HCT116 (cell line): ENCODE results near the gene MYPN.

Source experiments
- EZH2 ChIP-seq: fragments of 200-600 bp; sonication (generic); IDR thresholded peaks from 2 replicates; pipeline ENCODE4 v1.6.1; 2017; ENCODE audit warnings: antibody characterized with exemption, mixed run types
- EZH2phosphoT487 ChIP-seq: fragments of 200-600 bp; IDR thresholded peaks from 2 replicates; pipeline ENCODE4 v1.6.1; 2018; ENCODE audit warnings: antibody characterized with exemption, borderline replicate concordance
- RAD21 ChIP-seq: IDR thresholded peaks from 2 replicates; pipeline ENCODE4 v1.6.1; 2012; ENCODE audit warnings: low read depth, mild to moderate bottlenecking
- ZFX ChIP-seq: fragments of 450-650 bp; IDR thresholded peaks from 2 replicates; pipeline ENCODE4 v1.6.1; 2017
- TF ChIP-seq, protein P1 (sequence below), 3 experiments: fragments of 200-600 bp in 1 of 3; sonication (generic) in 1 of 3; IDR thresholded peaks in 2 of 3; conservative IDR thresholded peaks in 1 of 3; 2 replicates each; pipeline ENCODE4 v1.5.1; 2012 to 2017; ENCODE audit warnings: low read depth in 2 of 3, low read length in 2 of 3, antibody characterized with exemption in 1 of 3, borderline replicate concordance in 1 of 3, control low read depth in 1 of 3, mild to moderate bottlenecking in 1 of 3, mixed read lengths in 1 of 3, mixed run types in 1 of 3, moderate library complexity in 1 of 3; ENCODE audit not compliant: insufficient read depth in 1 of 3

DNA sequence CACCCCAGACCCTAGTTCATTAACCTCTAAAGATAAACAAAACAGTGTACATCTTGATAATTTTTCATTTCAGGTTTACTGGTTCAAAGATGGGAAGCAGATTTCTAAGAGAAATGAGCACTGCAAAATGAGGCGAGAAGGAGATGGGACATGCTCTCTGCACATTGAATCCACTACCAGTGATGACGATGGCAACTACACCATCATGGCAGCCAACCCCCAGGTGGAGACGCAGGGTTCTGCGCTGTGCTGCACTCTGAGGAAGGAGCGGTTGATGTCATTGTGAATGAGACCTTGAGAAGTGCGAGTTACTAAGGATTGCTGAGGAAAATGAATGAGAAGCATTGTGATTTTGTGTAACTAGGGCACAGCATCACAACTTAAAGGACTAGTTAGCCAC lies 85.0 kb downstream of the MYPN start:
- no peak for TF ChIP-seq EZH2
- TF ChIP-seq, protein P1, sequence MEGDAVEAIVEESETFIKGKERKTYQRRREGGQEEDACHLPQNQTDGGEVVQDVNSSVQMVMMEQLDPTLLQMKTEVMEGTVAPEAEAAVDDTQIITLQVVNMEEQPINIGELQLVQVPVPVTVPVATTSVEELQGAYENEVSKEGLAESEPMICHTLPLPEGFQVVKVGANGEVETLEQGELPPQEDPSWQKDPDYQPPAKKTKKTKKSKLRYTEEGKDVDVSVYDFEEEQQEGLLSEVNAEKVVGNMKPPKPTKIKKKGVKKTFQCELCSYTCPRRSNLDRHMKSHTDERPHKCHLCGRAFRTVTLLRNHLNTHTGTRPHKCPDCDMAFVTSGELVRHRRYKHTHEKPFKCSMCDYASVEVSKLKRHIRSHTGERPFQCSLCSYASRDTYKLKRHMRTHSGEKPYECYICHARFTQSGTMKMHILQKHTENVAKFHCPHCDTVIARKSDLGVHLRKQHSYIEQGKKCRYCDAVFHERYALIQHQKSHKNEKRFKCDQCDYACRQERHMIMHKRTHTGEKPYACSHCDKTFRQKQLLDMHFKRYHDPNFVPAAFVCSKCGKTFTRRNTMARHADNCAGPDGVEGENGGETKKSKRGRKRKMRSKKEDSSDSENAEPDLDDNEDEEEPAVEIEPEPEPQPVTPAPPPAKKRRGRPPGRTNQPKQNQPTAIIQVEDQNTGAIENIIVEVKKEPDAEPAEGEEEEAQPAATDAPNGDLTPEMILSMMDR (IDR thresholded peaks at IDR 0.05 in 2 of 3, conservative IDR thresholded peaks at IDR 0.05 in 1 of 3; ENCODE audit: borderline replicate concordance in 1 of 3, insufficient read depth in 1 of 3, low read depth in 2 of 3, low read length in 2 of 3): 0 out of 6 replicates have a peak, but pooled peaks of 1 of the 3 experiments have one; percentile 5
- TF ChIP-seq ZFX: no peak
- no peak for TF ChIP-seq RAD21
- no peak for TF ChIP-seq EZH2phosphoT487
